ENCODE results near the gene VAMP3.

VAMP3 gene

GRCh38 chr1:7781501-7781900 is 10.4 kb downstream of the VAMP3 start (continued):
- TF ChIP-seq, protein P1, sequence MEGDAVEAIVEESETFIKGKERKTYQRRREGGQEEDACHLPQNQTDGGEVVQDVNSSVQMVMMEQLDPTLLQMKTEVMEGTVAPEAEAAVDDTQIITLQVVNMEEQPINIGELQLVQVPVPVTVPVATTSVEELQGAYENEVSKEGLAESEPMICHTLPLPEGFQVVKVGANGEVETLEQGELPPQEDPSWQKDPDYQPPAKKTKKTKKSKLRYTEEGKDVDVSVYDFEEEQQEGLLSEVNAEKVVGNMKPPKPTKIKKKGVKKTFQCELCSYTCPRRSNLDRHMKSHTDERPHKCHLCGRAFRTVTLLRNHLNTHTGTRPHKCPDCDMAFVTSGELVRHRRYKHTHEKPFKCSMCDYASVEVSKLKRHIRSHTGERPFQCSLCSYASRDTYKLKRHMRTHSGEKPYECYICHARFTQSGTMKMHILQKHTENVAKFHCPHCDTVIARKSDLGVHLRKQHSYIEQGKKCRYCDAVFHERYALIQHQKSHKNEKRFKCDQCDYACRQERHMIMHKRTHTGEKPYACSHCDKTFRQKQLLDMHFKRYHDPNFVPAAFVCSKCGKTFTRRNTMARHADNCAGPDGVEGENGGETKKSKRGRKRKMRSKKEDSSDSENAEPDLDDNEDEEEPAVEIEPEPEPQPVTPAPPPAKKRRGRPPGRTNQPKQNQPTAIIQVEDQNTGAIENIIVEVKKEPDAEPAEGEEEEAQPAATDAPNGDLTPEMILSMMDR (tag by site-specific recombination; IDR thresholded peaks at IDR 0.05) = no peak
- TF ChIP-seq KLF16 (tag by site-specific recombination; IDR thresholded peaks at IDR 0.05) (no peak), ZNF223 (tag by site-specific recombination; IDR thresholded peaks at IDR 0.05) (no peak), ZFP69B (tag by site-specific recombination; IDR thresholded peaks at IDR 0.05) (no peak), ZNF404 (tag by site-specific recombination; IDR thresholded peaks at IDR 0.05) (no peak)
- TF ChIP-seq, protein P2, sequence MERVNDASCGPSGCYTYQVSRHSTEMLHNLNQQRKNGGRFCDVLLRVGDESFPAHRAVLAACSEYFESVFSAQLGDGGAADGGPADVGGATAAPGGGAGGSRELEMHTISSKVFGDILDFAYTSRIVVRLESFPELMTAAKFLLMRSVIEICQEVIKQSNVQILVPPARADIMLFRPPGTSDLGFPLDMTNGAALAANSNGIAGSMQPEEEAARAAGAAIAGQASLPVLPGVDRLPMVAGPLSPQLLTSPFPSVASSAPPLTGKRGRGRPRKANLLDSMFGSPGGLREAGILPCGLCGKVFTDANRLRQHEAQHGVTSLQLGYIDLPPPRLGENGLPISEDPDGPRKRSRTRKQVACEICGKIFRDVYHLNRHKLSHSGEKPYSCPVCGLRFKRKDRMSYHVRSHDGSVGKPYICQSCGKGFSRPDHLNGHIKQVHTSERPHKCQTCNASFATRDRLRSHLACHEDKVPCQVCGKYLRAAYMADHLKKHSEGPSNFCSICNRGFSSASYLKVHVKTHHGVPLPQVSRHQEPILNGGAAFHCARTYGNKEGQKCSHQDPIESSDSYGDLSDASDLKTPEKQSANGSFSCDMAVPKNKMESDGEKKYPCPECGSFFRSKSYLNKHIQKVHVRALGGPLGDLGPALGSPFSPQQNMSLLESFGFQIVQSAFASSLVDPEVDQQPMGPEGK (tag by site-specific recombination; IDR thresholded peaks at IDR 0.05) = no peak
- TF ChIP-seq, protein P3, sequence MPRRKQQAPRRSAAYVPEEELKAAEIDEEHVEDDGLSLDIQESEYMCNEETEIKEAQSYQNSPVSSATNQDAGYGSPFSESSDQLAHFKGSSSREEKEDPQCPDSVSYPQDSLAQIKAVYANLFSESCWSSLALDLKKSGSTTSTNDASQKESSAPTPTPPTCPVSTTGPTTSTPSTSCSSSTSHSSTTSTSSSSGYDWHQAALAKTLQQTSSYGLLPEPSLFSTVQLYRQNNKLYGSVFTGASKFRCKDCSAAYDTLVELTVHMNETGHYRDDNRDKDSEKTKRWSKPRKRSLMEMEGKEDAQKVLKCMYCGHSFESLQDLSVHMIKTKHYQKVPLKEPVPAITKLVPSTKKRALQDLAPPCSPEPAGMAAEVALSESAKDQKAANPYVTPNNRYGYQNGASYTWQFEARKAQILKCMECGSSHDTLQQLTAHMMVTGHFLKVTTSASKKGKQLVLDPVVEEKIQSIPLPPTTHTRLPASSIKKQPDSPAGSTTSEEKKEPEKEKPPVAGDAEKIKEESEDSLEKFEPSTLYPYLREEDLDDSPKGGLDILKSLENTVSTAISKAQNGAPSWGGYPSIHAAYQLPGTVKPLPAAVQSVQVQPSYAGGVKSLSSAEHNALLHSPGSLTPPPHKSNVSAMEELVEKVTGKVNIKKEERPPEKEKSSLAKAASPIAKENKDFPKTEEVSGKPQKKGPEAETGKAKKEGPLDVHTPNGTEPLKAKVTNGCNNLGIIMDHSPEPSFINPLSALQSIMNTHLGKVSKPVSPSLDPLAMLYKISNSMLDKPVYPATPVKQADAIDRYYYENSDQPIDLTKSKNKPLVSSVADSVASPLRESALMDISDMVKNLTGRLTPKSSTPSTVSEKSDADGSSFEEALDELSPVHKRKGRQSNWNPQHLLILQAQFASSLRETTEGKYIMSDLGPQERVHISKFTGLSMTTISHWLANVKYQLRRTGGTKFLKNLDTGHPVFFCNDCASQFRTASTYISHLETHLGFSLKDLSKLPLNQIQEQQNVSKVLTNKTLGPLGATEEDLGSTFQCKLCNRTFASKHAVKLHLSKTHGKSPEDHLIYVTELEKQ (tag by site-specific recombination; IDR thresholded peaks at IDR 0.05; ENCODE audit: borderline replicate concordance) = no peak
- TF ChIP-seq, protein P4, sequence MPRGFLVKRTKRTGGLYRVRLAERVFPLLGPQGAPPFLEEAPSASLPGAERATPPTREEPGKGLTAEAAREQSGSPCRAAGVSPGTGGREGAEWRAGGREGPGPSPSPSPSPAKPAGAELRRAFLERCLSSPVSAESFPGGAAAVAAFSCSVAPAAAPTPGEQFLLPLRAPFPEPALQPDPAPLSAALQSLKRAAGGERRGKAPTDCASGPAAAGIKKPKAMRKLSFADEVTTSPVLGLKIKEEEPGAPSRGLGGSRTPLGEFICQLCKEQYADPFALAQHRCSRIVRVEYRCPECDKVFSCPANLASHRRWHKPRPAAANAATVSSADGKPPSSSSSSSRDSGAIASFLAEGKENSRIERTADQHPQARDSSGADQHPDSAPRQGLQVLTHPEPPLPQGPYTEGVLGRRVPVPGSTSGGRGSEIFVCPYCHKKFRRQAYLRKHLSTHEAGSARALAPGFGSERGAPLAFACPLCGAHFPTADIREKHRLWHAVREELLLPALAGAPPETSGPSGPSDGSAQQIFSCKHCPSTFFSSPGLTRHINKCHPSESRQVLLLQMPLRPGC (tag by site-specific recombination; IDR thresholded peaks at IDR 0.05) = no peak

DNA sequence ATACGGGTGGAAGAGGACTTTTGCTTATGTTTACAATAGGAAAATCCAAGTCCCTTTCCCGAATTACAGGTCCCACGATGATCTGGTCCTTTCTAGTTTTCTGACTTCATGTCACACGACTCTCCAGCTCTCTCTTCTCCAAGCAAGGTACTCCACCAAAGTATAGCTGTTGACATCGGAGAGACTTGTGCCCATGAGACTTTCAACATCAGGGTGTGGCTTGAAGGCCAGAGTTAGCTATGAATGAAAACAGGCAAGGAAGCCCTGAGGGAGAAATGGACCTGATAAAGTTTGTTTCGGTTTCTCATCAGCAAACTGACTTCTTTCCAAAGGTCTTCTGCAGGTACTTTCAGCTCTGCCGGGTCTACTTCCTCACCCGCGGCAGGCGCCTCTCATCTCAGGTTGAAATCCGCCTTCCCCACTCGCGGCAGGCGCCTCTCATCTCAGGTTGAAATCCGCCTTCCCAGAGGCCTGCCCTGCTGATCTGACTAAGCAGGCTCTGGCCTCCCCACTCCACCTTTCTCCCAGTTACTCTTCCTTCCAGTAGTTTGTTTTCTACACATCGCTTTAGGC is 10.9 kb downstream of the VAMP3 start:
- Histone ChIP-seq H3K27ac (ENCODE audit: extremely low read depth, low read depth, low read length) (no peak overlapping the region), H3K36me3 (ENCODE audit: control insufficient read depth in 2 of 2, insufficient read depth in 1 of 2, low read length in 2 of 2) (peaks cover 11 to 60% of the 10 kb centered on the region in 2 experiments; a peak in 2 of 3 replicates), H3K4me3 (ENCODE audit: low read depth, low read length) (no peak overlapping the region), H3K9me3 (ENCODE audit: control insufficient read depth, insufficient read depth, low read depth, low read length) (no peaks in the 10 kb centered on the region), H3K4me1 (ENCODE audit: control insufficient read depth, insufficient read depth, low read length) (no peaks in the 10 kb centered on the region)
- CTCF ChIA-PET = interaction anchor here (0.9 to 1.0 kb wide), 2 partner anchors 113 to 114 kb away, joined by 3 to 4 read pairs; no protein-coding TSS in a partner anchor
- TF ChIP-seq ZNF157 (tag by site-specific recombination; IDR thresholded peaks at IDR 0.05) (no peak), ZBTB20 (tag by site-specific recombination; IDR thresholded peaks at IDR 0.05) (no peak), ZNF658 (tag by site-specific recombination; IDR thresholded peaks at IDR 0.05) (no peak), ZFP3 (tag by site-specific recombination; IDR thresholded peaks at IDR 0.05; ENCODE audit: low read depth) (no peak), ZNF621 (tag by site-specific recombination; IDR thresholded peaks at IDR 0.05) (no peak), ZNF701 (tag by site-specific recombination; IDR thresholded peaks at IDR 0.05) (no peak), ZNF514 (tag by site-specific recombination; IDR thresholded peaks at IDR 0.05) (no peak)
- TF ChIP-seq, protein P5, sequence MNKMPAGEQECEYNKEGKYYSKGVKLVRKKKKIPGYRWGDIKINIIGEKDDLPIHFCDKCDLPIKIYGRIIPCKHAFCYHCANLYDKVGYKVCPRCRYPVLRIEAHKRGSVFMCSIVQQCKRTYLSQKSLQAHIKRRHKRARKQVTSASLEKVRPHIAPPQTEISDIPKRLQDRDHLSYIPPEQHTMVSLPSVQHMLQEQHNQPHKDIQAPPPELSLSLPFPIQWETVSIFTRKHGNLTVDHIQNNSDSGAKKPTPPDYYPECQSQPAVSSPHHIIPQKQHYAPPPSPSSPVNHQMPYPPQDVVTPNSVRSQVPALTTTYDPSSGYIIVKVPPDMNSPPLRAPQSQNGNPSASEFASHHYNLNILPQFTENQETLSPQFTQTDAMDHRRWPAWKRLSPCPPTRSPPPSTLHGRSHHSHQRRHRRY (tag by site-specific recombination; IDR thresholded peaks at IDR 0.05) = no peak
- POLR2A ChIA-PET = no interaction called here

All from HEK293 (cell line).